Spleen (tissue), 11 donors: ENCODE data around the gene MAGI3. TPM values are rescaled to one million over a fixed set of nuclear protein-coding genes. Genes with fewer than 3 reads are reported as not detected.
"Not testable (repeated sequence)": the region's sequence is repeated elsewhere in the genome, so short reads cannot be mapped to it uniquely, and the experiment has no call there.

Source experiments
- DNase-seq: peaks from one replicate; pipeline ENCODE4 v3.0.0-alpha.2; 2020
- H3K27ac ChIP-seq, 8 donors: fragments of 200-600 bp; sonication (generic) in 7 of 8; 1 replicate in 4 of 8; 2 replicates in 4 of 8; pipeline versions ENCODE4 v1.5.0 to v1.8.0; 2016 to 2021; ENCODE audit warnings: inconsistent platforms in 4 of 8, mild to moderate bottlenecking in 4 of 8, moderate library complexity in 1 of 8
- H3K27me3 ChIP-seq, 7 donors: fragments of 200-600 bp; sonication (generic) in 6 of 7; replicated peaks in 1 of 7; 1 replicate in 4 of 7; 2 replicates in 3 of 7; pipeline versions ENCODE4 v1.5.0 to v1.8.0; 2016 to 2021; ENCODE audit warnings: inconsistent platforms in 3 of 7, mild to moderate bottlenecking in 1 of 7
- H3K36me3 ChIP-seq, 6 donors: fragments of 200-600 bp; sonication (generic) in 5 of 6; 1 replicate in 4 of 6; 2 replicates in 2 of 6; pipeline versions ENCODE4 v1.5.0 to v1.8.0; 2016 to 2021; ENCODE audit warnings: inconsistent platforms in 2 of 6
- H3K4me1 ChIP-seq, 6 donors: fragments of 200-600 bp; sonication (generic) in 5 of 6; 1 replicate in 3 of 6; 2 replicates in 3 of 6; pipeline versions ENCODE4 v1.5.0 to v1.8.0; 2016 to 2021; ENCODE audit warnings: inconsistent platforms in 3 of 6
- H3K4me3 ChIP-seq, 8 donors: fragments of 200-600 bp; sonication (generic) in 7 of 8; 1 replicate in 4 of 8; 2 replicates in 4 of 8; pipeline versions ENCODE4 v1.5.0 to v1.8.0; 2016 to 2021; ENCODE audit warnings: inconsistent platforms in 4 of 8, mild to moderate bottlenecking in 4 of 8, moderate library complexity in 2 of 8
- H3K9me3 ChIP-seq, 8 donors: fragments of 200-600 bp; sonication (generic) in 7 of 8; 1 replicate in 4 of 8; 2 replicates in 4 of 8; pipeline versions ENCODE4 v1.5.0 to v1.8.0; 2016 to 2021; ENCODE audit warnings: inconsistent platforms in 4 of 8
- CTCF ChIP-seq, 11 experiments: fragments of 200-600 bp in 7 of 11; fragments of 450-650 bp in 4 of 11; sonication (generic) in 4 of 11; IDR thresholded peaks in 8 of 11; conservative IDR thresholded peaks in 3 of 11; 1 replicate in 7 of 11; 2 replicates in 4 of 11; pipeline versions ENCODE4 v1.4.0 to v1.8.0; 2016 to 2021; ENCODE audit warnings: antibody characterized with exemption in 11 of 11, inconsistent platforms in 4 of 11, mild to moderate bottlenecking in 1 of 11
- POLR2A ChIP-seq, 3 donors: fragments of 450-650 bp; IDR thresholded peaks; one replicate each; pipeline ENCODE4 v1.5.1; 2017; ENCODE audit warnings: antibody characterized with exemption in 3 of 3, mild to moderate bottlenecking in 1 of 3
- POLR2AphosphoS5 ChIP-seq, 3 donors: sonication (generic); formaldehyde crosslinking; IDR thresholded peaks; one replicate each; pipeline ENCODE4 v1.5.1; 2017; ENCODE audit warnings: antibody characterized with exemption in 3 of 3
- WGBS, 5 donors: extraction: QIAGEN DNeasy Blood & Tissue Kit in 3 of 5; methylation state at CpG; one replicate each; pipeline versions ENCODE4 v1.1.5 to v1.1.7; 2013 to 2018; 5-methylcytosine and 5-hydroxymethylcytosine counted together
- intact Hi-C: fragments of 100-400 bp; cut with DNase I; formaldehyde crosslinking; loops from one replicate; pipeline ENCODE4 v1.15.0; 2023; ENCODE audit warnings: low total_unique reads
- polyA plus RNA-seq, 3 donors: library from polyadenylated mRNA; stranded (reverse); fragments of 200-250 nt; gene quantifications; one replicate each; pipeline ENCODE4 v1.2.1, GENCODE V29; 2013
- total RNA-seq, 7 donors: library from RNA; depleted of rRNA in 3 of 7; stranded (reverse); fragments of >200 nt in 3 of 7; fragmentation: NEBNext Ultra II Directional in 4 of 7; extraction: Animal tissue kit (Norgen Biotek cat#: 25700) in 4 of 7; gene quantifications; one replicate each; pipeline versions ENCODE4 v1.1.0 to v1.2.1, GENCODE V29; 2016 to 2021
- donor health status: healthy with polysubstance abuse.
- donor health status: DM: no; HTN: no; CAD: no; lungs with moderate emphysema.
- donor health status: DM: no; HTN: no; CAD: no.
- donor health status: Bipolar disorder and iron deficiency.
- donor health status: healthy.
- donor health status: DM: no; HTN: no; CAD: no.
- donor health status: DM: yes; HTN: yes; CAD: no.

MAGI3 gene
- total and polyA plus RNA-seq, 10 donors: 0.74 to 16.3 (median 9.9) TPM

- H3K4me3 ChIP-seq: no peak overlapping the region
- intact Hi-C loops: no loop called here
- H3K9me3 ChIP-seq: peaks cover 3 to 18% (median 8%) of the 10 kb centered on the region in 8 donors
- no peaks in the 10 kb centered on the region for H3K27me3 ChIP-seq
- TF ChIP-seq CTCF (IDR thresholded peaks at IDR 0.05 in 8 of 11, conservative IDR thresholded peaks at IDR 0.05 in 3 of 11) (no peak), POLR2A (IDR thresholded peaks at IDR 0.05) (no peak), POLR2AphosphoS5 (IDR thresholded peaks at IDR 0.05) (no peak)
- no peak overlapping the region for H3K27ac ChIP-seq
- peaks cover 0 to 32% (median 0%) of the 10 kb centered on the region in 6 donors for H3K36me3 ChIP-seq
- WGBS, 5 donors: 0 to 92% (median 71%) methylated on average over 1 of the region's 1 CpG
- DNase-seq: no peak
- H3K4me1 ChIP-seq: no peaks in the 10 kb centered on the region
Measured at GRCh38 chr1:113592230-113592629, 201.9 kb downstream of the MAGI3 start.

- no peak overlapping the region for H3K4me3 ChIP-seq
- 85 to 94% (median 91%) methylated on average over 4 of the region's 4 CpGs for WGBS, 5 donors
- intact Hi-C loops: no loop called here
- TF ChIP-seq POLR2A (IDR thresholded peaks at IDR 0.05): no peak
- no peak for TF ChIP-seq CTCF (IDR thresholded peaks at IDR 0.05 in 8 of 11, conservative IDR thresholded peaks at IDR 0.05 in 3 of 11)
- no peak for TF ChIP-seq POLR2AphosphoS5 (IDR thresholded peaks at IDR 0.05)
- peaks cover 4 to 33% (median 21%) of the 10 kb centered on the region in 8 donors for H3K9me3 ChIP-seq
- H3K27me3 ChIP-seq: no peaks in the 10 kb centered on the region
- H3K27ac ChIP-seq: no peak overlapping the region
- DNase-seq: no peak
- H3K4me1 ChIP-seq: no peaks in the 10 kb centered on the region
- peaks cover 0 to 35% (median 0%) of the 10 kb centered on the region in 6 donors for H3K36me3 ChIP-seq
Measured at GRCh38 chr1:113593550-113594297, 203.4 kb downstream of the MAGI3 start.

DNA sequence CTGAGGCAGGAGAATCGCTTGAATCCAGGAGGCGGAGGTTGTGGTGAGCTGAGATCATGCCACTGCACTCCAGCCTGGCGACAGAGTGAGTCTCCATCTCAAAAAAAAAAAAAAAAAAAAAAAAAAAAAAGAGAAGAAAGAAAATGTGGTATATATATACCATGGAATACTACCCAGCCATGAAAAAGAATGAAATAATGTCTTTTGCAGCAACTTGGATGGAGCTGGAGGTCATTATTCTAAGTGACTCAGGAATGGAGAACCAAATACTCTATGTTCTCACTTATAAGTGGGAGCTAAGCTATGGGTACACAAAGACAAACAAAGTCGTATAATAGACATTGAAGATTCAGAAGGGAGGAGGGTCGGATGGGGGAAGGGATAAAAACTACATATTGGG is 214.2 kb downstream of the MAGI3 start:
- H3K36me3 ChIP-seq, H3K27ac ChIP-seq, H3K27me3 ChIP-seq, H3K4me3 ChIP-seq, intact Hi-C loops, H3K9me3 ChIP-seq, H3K4me1 ChIP-seq, DNase-seq: not testable (repeated sequence)
- 94 to 98% (median 96%) methylated on average over 5 of the region's 5 CpGs for WGBS, 5 donors

- no peak overlapping the region for H3K27ac ChIP-seq
- H3K9me3 ChIP-seq: peaks cover 0 to 9% (median 2%) of the 10 kb centered on the region in 8 donors
- H3K36me3 ChIP-seq: no peaks in the 10 kb centered on the region
- H3K4me3 ChIP-seq: no peak overlapping the region
- no peaks in the 10 kb centered on the region for H3K27me3 ChIP-seq
- no peak for TF ChIP-seq POLR2AphosphoS5 (IDR thresholded peaks at IDR 0.05)
- TF ChIP-seq POLR2A (IDR thresholded peaks at IDR 0.05): no peak
- no peak for TF ChIP-seq CTCF (IDR thresholded peaks at IDR 0.05 in 8 of 11, conservative IDR thresholded peaks at IDR 0.05 in 3 of 11)
- intact Hi-C loops: no loop called here
- DNase-seq: no peak
- H3K4me1 ChIP-seq: no peaks in the 10 kb centered on the region
Measured at GRCh38 chr1:113605146-113605545, 214.8 kb downstream of the MAGI3 start.
